Measurements from ENCODE around the gene SRPK2. TPM values are rescaled to one million over a fixed set of nuclear protein-coding genes. Genes with fewer than 3 reads are reported as not detected.
"Not testable (repeated sequence)": the region's sequence is repeated elsewhere in the genome, so short reads cannot be mapped to it uniquely, and the experiment has no call there.

SRPK2 gene
- total RNA-seq, 1 experiment from 2014 or later: 40.3 TPM

GRCh38 chr7:105202616-105203015 lies 186.1 kb downstream of the SRPK2 start:
- DNase-seq (ENCODE audit: low read depth in 1 of 2, low spot score in 2 of 2): peak in 1 of 2 experiments; percentile 81
- H3K4me3 ChIP-seq: no peak overlapping the region

GRCh38 chr7:105199386-105199785 lies 189.3 kb downstream of the SRPK2 start:
- Histone ChIP-seq H3K36me3 (peaks cover 6% of the 10 kb centered on the region), H3K9me3 (replicated peaks) (no peaks in the 10 kb centered on the region), H3K4me1 (replicated peaks) (peaks cover 51% of the 10 kb centered on the region), H3K4me3 (no peak overlapping the region), H3K27me3 (replicated peaks) (no peaks in the 10 kb centered on the region), H3K27ac (no peak overlapping the region)
- DNase-seq (ENCODE audit: low read depth in 1 of 2, low spot score in 2 of 2): no peak

More at GRCh38 chr7:105202616-105203015, 186.1 kb downstream of the SRPK2 start:
- Histone ChIP-seq H3K36me3 (peaks cover 6% of the 10 kb centered on the region), H3K4me1 (replicated peaks) (peaks cover 31% of the 10 kb centered on the region), H3K27me3 (replicated peaks) (no peaks in the 10 kb centered on the region), H3K9me3 (replicated peaks) (no peaks in the 10 kb centered on the region), H3K27ac (peak overlapping the region; percentile 31)

GRCh38 chr7:105198223-105198622 lies 190.5 kb downstream of the SRPK2 start:
- peaks cover 48% of the 10 kb centered on the region for H3K4me1 ChIP-seq (replicated peaks)
- no peak overlapping the region for H3K4me3 ChIP-seq
- no peaks in the 10 kb centered on the region for H3K9me3 ChIP-seq (replicated peaks)
- peak overlapping the region; percentile 67 for H3K27ac ChIP-seq
- H3K36me3 ChIP-seq: peaks cover 6% of the 10 kb centered on the region
- no peaks in the 10 kb centered on the region for H3K27me3 ChIP-seq (replicated peaks)
- DNase-seq (ENCODE audit: low read depth in 1 of 2, low spot score in 2 of 2): peak; percentile 79 to 83

GRCh38 chr7:105196473-105196872 lies 192.2 kb downstream of the SRPK2 start:
- Histone ChIP-seq H3K27me3 (replicated peaks) (no peaks in the 10 kb centered on the region), H3K4me1 (replicated peaks) (peaks cover 34% of the 10 kb centered on the region), H3K27ac (peak overlapping the region; percentile 35), H3K9me3 (replicated peaks) (no peaks in the 10 kb centered on the region), H3K4me3 (no peak overlapping the region), H3K36me3 (peaks cover 6% of the 10 kb centered on the region)
- peak; percentile 86 to 90 for DNase-seq (ENCODE audit: low read depth in 1 of 2, low spot score in 2 of 2)

DNA sequence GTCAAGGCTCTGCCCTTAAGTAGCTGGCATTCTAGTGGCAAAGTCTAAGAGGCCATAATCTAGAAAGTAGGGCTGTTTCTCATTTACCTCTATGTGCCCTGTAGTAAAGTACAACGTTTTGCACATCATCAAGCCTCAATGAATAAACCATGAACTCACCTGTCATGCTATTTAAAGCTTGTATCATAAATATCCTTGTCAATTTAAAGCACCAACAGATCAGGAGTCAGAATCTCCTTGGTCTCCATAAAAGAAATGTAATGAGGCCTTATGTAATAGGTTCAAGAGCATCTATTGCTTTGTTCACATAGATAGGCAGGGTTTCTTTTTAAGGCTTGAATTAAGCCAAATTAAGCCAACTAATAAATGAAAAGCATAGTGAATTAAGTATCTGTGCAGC lies 192.8 kb downstream of the SRPK2 start:
- Histone ChIP-seq H3K4me3 (no peak overlapping the region), H3K36me3 (peaks cover 3% of the 10 kb centered on the region), H3K4me1 (replicated peaks) (peaks cover 34% of the 10 kb centered on the region), H3K27ac (peak overlapping the region; percentile 35), H3K9me3 (replicated peaks) (no peaks in the 10 kb centered on the region), H3K27me3 (replicated peaks) (no peaks in the 10 kb centered on the region)
- DNase-seq (ENCODE audit: low read depth in 1 of 2, low spot score in 2 of 2): no peak

DNA sequence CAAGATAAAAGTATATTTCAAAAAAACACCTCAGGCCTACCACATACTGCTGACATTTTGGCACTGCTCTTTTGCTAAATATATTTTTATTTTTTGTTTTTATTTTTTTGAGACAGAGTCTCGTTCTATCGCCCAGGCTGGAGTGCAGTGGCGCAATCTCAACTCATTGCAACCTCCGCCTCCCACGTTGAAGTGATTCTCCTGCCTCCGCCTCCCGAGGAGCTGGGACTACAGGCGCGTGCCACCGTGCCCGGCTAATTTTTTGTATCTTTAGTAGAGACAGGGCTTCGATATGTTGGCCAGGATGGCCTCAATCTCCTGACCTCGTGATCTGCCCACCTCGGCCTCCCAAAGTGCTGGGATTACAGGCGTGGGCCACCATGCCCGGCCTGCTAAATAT lies 193.8 kb downstream of the SRPK2 start:
- H3K36me3 ChIP-seq; DNase-seq (ENCODE audit: low read depth in 1 of 2, low spot score in 2 of 2): not testable (repeated sequence)

GRCh38 chr7:105191331-105191730 lies 197.4 kb downstream of the SRPK2 start:
- no peaks in the 10 kb centered on the region for H3K27me3 ChIP-seq (replicated peaks)
- no peak overlapping the region for H3K4me3 ChIP-seq
- H3K36me3 ChIP-seq: no peaks in the 10 kb centered on the region
- H3K4me1 ChIP-seq (replicated peaks): peaks cover 17% of the 10 kb centered on the region
- no peaks in the 10 kb centered on the region for H3K9me3 ChIP-seq (replicated peaks)
- no peak overlapping the region for H3K27ac ChIP-seq
- DNase-seq (ENCODE audit: low read depth in 1 of 2, low spot score in 2 of 2): no peak

More for the DNA sequence above, 193.8 kb downstream of the SRPK2 start:
- not testable (repeated sequence) for H3K27ac ChIP-seq; H3K9me3 ChIP-seq (replicated peaks); H3K27me3 ChIP-seq (replicated peaks); H3K4me3 ChIP-seq
- peaks cover 34% of the 10 kb centered on the region for H3K4me1 ChIP-seq (replicated peaks)

- H3K27ac ChIP-seq: no peak overlapping the region
- no peaks in the 10 kb centered on the region for H3K9me3 ChIP-seq (replicated peaks)
- no peaks in the 10 kb centered on the region for H3K36me3 ChIP-seq
- no peak for DNase-seq (ENCODE audit: low read depth in 1 of 2, low spot score in 2 of 2)
- no peaks in the 10 kb centered on the region for H3K27me3 ChIP-seq (replicated peaks)
- no peak overlapping the region for H3K4me3 ChIP-seq
- H3K4me1 ChIP-seq (replicated peaks): peaks cover 10% of the 10 kb centered on the region; the same call in 1 of the 2 replicates
Measured at GRCh38 chr7:105189859-105190492, 198.7 kb downstream of the SRPK2 start.

DNA sequence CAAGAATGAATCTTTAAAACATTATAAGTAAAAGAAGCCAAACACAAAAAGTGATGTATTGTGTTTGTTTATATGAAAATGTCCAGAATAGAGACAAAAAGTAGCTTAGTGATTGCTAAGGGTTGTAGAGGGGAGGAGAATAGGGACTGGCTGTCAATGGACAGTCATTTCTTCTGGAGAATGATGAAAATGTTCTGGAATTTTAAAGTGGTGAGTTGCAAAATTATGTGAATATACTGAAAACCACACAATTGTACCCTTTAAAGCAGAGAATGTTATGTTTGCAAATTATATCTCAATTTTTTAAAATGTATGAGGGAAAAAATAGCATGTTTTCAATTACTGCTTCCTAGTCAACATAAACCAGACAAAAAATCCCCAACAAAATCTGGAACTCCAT lies 200.5 kb downstream of the SRPK2 start:
- no peak for DNase-seq (ENCODE audit: low read depth in 1 of 2, low spot score in 2 of 2)
- H3K4me3 ChIP-seq: no peak overlapping the region
- no peak overlapping the region for H3K27ac ChIP-seq
- no peaks in the 10 kb centered on the region for H3K9me3 ChIP-seq (replicated peaks)
- H3K36me3 ChIP-seq: no peaks in the 10 kb centered on the region
- peaks cover 10% of the 10 kb centered on the region; the same call in 1 of the 2 replicates for H3K4me1 ChIP-seq (replicated peaks)
- no peaks in the 10 kb centered on the region for H3K27me3 ChIP-seq (replicated peaks)

DNA sequence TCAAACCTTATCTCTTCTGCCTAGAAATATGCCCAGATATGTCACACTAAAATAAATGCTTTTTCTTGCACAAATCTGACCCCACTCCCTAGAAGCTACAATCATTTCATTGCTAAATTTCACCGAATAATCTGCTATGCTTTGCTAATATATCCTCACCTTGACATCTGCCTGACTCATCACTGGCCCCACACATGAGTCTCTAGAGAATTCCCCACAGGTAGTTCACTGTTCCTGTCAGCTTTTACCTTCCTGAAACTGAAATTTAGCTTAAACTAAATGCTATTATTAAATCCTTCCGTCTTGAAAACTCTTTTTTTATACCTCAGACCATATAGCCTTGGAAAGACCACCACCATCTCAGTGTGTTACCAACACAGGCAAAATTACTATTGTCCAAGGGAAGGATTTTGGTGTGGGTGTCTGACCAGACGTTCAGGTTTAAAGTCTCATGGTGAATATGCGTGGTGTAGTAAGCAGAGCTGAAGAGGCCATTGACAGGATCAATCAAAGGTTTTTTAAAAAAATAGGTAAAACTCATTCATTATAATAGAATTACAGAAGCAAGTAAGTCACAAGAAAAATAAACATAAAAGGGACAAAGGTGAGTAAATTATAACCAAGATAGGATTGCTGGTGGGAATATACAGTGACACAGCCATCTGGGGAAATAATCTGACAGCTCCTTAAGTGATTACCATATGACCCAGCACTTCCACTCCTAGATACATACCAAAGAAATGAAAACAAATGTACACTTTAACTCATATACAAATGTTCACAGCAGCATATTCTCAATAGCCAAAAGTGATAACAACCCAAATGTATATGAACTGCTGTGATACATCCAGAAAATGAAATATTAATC lies 201.2 kb downstream of the SRPK2 start:
- no peak for DNase-seq (ENCODE audit: low read depth in 1 of 2, low spot score in 2 of 2)
- Histone ChIP-seq H3K27ac (no peak overlapping the region), H3K4me3 (no peak overlapping the region), H3K27me3 (replicated peaks) (no peaks in the 10 kb centered on the region), H3K36me3 (no peaks in the 10 kb centered on the region), H3K9me3 (replicated peaks) (no peaks in the 10 kb centered on the region), H3K4me1 (replicated peaks) (peaks cover 10% of the 10 kb centered on the region; the same call in 1 of the 2 replicates)

GRCh38 chr7:105185290-105186010 lies 203.3 kb downstream of the SRPK2 start:
- Histone ChIP-seq H3K36me3 (no peaks in the 10 kb centered on the region), H3K4me3 (no peak overlapping the region), H3K9me3 (replicated peaks) (no peaks in the 10 kb centered on the region), H3K27ac (no peak overlapping the region), H3K27me3 (replicated peaks) (no peaks in the 10 kb centered on the region; the same call in 1 of the 2 replicates), H3K4me1 (replicated peaks) (peaks cover 10% of the 10 kb centered on the region; the same call in 1 of the 2 replicates)
- DNase-seq (ENCODE audit: low read depth in 1 of 2, low spot score in 2 of 2): no peak

GRCh38 chr7:105180002-105180401 lies 208.7 kb downstream of the SRPK2 start:
- Histone ChIP-seq H3K27me3 (replicated peaks) (no peaks in the 10 kb centered on the region; the same call in 1 of the 2 replicates), H3K27ac (no peak overlapping the region), H3K4me1 (replicated peaks) (no peaks in the 10 kb centered on the region), H3K9me3 (replicated peaks) (no peaks in the 10 kb centered on the region), H3K4me3 (no peak overlapping the region), H3K36me3 (no peaks in the 10 kb centered on the region)
- DNase-seq (ENCODE audit: low read depth in 1 of 2, low spot score in 2 of 2): no peak

- Histone ChIP-seq H3K4me3 (no peak overlapping the region), H3K4me1 (replicated peaks) (no peaks in the 10 kb centered on the region), H3K9me3 (replicated peaks) (no peaks in the 10 kb centered on the region), H3K36me3 (no peaks in the 10 kb centered on the region), H3K27me3 (replicated peaks) (no peaks in the 10 kb centered on the region; the same call in 1 of the 2 replicates), H3K27ac (no peak overlapping the region)
- DNase-seq (ENCODE audit: low read depth in 1 of 2, low spot score in 2 of 2): no peak
Measured at GRCh38 chr7:105178928-105179541, 209.7 kb downstream of the SRPK2 start.

Measured in SJSA1 (cell line).